ENCODE data around the gene MXD4.

GRCh38 chr4:2252530-2253091 lies 9.3 kb downstream of the MXD4 start:
- TF ChIP-seq, protein P1, sequence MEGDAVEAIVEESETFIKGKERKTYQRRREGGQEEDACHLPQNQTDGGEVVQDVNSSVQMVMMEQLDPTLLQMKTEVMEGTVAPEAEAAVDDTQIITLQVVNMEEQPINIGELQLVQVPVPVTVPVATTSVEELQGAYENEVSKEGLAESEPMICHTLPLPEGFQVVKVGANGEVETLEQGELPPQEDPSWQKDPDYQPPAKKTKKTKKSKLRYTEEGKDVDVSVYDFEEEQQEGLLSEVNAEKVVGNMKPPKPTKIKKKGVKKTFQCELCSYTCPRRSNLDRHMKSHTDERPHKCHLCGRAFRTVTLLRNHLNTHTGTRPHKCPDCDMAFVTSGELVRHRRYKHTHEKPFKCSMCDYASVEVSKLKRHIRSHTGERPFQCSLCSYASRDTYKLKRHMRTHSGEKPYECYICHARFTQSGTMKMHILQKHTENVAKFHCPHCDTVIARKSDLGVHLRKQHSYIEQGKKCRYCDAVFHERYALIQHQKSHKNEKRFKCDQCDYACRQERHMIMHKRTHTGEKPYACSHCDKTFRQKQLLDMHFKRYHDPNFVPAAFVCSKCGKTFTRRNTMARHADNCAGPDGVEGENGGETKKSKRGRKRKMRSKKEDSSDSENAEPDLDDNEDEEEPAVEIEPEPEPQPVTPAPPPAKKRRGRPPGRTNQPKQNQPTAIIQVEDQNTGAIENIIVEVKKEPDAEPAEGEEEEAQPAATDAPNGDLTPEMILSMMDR (conservative IDR thresholded peaks at IDR 0.05), result no peak
- no peak for TF ChIP-seq ZFX (IDR thresholded peaks at IDR 0.05)

Measured in C4-2B (cell line).